ENCODE results near the gene TMEM198. TPM values are rescaled to one million over a fixed set of nuclear protein-coding genes. Genes with fewer than 3 reads are reported as not detected.

TMEM198 gene
- total RNA-seq, 1 donor from 2014 or later, result 2.5 TPM

DNA sequence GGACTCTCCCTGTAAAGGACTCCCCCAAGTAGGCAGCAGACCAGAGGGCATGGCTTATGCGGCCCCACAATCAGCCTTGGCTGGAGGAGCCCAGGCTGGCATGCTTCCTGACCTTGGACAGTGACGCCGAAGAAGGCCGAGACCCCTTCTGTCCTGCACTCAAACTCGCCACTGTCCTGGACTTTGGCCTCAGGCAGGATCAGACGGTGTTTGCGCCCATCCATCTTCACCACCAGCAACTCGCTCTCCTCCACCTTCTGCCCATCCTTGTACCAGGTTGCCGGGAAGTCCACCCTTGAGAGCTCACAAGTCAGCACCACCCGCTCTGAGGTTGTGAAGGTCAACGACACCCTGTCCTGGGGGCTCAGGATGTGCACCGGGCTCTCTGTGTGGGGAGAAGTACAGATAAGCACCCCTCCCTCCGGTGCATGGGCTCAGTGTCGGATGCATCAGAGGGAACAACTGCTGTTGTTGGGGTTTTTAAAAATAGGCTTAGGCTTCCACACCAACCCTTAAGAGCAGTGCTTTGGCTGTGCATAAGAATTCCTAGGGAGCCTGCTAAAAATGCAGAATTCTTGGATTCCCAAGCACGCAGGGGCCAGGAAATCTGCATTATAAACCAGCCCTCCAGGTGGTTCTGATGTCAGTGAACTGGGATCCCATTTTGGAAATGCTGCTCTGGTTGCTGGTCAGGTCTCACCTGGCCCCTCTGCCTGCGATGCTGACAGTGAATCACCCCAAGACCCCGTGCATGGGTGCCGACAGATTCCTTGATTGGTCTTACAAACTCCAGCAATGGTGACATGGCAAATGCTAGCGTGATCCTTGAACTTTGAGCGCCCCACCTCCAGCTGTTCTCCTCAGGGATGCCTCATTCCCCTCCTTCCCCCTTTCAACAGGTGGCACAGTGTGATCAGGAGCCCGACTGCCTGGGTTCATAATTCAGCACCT lies 21.6 kb downstream of the TMEM198 start:
- Histone ChIP-seq H3K9me3 (replicated peaks) (no peaks in the 10 kb centered on the region), H3K27ac (replicated peaks) (no peak overlapping the region), H3K4me1 (peaks cover 40% of the 10 kb centered on the region), H3K27me3 (ENCODE audit: low read depth) (peaks cover 5% of the 10 kb centered on the region), H3K4me3 (no peak overlapping the region), H3K36me3 (peaks cover 49% of the 10 kb centered on the region)
- no peak for DNase-seq
- intact Hi-C loops (cut with micrococcal nuclease), result no loop called here
- TF ChIP-seq, protein P1, sequence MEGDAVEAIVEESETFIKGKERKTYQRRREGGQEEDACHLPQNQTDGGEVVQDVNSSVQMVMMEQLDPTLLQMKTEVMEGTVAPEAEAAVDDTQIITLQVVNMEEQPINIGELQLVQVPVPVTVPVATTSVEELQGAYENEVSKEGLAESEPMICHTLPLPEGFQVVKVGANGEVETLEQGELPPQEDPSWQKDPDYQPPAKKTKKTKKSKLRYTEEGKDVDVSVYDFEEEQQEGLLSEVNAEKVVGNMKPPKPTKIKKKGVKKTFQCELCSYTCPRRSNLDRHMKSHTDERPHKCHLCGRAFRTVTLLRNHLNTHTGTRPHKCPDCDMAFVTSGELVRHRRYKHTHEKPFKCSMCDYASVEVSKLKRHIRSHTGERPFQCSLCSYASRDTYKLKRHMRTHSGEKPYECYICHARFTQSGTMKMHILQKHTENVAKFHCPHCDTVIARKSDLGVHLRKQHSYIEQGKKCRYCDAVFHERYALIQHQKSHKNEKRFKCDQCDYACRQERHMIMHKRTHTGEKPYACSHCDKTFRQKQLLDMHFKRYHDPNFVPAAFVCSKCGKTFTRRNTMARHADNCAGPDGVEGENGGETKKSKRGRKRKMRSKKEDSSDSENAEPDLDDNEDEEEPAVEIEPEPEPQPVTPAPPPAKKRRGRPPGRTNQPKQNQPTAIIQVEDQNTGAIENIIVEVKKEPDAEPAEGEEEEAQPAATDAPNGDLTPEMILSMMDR (IDR thresholded peaks at IDR 0.05; ENCODE audit: borderline replicate concordance), result no peak

DNA sequence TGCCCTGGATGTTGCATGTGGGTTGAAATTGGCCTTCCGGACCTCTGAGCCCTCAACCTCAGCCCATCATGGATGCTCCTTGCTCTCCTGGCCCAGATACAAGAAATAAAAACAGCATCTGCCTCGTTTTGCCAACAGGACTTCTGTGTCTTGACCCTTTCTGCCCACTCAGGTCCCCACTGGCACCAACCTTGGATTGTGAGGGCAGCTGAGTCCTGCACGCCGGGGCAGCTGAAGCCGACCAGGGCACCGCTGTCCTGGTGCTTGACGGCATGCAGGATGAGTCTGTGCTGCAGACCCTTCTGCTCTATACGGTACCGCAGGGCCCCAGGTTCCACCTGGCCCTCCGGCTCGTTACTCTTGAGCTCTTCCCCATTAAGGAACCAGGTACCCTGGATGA lies 22.8 kb downstream of the TMEM198 start:
- H3K27me3 ChIP-seq (ENCODE audit: low read depth), result peaks cover 18% of the 10 kb centered on the region
- H3K36me3 ChIP-seq, result peaks cover 47% of the 10 kb centered on the region
- H3K4me3 ChIP-seq, result no peak overlapping the region
- no peaks in the 10 kb centered on the region for H3K9me3 ChIP-seq (replicated peaks)
- TF ChIP-seq, protein P1 (IDR thresholded peaks at IDR 0.05; ENCODE audit: borderline replicate concordance), result no peak
- no peak for DNase-seq
- intact Hi-C loops (cut with micrococcal nuclease), result no loop called here
- no peak overlapping the region for H3K27ac ChIP-seq (replicated peaks)
- H3K4me1 ChIP-seq, result peaks cover 41% of the 10 kb centered on the region

DNA sequence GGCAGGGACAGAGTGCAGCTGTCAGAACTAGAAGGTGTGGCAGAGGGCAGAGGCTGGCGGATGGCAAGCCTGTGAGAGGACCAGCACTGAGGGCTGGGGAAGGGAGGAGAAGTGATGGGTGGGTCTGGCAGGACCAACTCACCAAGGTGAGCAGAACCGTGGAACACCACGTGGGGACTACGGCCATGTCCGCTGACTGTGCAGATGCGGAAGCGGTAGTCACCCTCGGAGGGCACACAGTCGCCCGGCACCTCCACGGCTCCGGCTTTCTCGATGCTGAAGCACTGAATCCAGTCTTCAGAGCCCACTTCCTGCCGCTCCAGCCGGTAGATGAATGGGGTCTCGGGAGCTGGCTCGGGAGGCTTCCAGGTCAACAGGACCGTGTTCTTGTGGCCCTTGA lies 23.3 kb downstream of the TMEM198 start:
- TF ChIP-seq, protein P1 (IDR thresholded peaks at IDR 0.05; ENCODE audit: borderline replicate concordance), result no peak
- no peak overlapping the region for H3K4me3 ChIP-seq
- intact Hi-C loops (cut with micrococcal nuclease), result no loop called here
- H3K27me3 ChIP-seq (ENCODE audit: low read depth), result peaks cover 20% of the 10 kb centered on the region
- H3K27ac ChIP-seq (replicated peaks), result no peak overlapping the region
- no peaks in the 10 kb centered on the region for H3K9me3 ChIP-seq (replicated peaks)
- peaks cover 38% of the 10 kb centered on the region for H3K4me1 ChIP-seq
- DNase-seq, result no peak
- peaks cover 42% of the 10 kb centered on the region for H3K36me3 ChIP-seq

DNA sequence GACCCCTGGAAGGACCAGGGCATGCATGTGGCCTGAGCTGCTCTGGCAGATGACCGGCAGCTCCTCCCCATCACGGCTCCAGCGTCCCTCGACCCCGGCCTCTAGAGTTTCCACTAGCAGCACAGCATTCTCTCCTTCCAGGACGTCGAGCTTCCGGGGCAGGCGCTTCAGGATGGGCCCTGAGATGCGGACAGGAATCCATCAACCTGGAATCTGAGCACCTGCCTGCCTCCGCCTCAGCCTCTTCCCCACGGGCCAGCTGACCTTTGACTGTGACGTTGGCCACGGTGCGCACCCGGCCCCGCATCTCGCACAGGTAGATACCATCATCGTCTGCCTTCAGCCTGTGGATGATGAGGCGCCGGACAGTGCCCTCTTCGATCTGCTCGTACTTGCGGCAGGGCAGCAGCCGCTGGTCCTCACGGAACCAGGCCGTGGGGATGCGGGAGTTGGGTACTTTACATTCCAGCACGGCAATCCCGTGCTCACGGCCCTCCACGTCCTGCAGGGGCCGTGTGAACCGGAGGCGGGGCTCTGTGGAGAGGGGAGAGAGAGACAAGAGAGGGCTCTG lies 24.0 kb downstream of the TMEM198 start:
- H3K36me3 ChIP-seq, result peaks cover 34% of the 10 kb centered on the region
- TF ChIP-seq, protein P1 (IDR thresholded peaks at IDR 0.05; ENCODE audit: borderline replicate concordance), result no peak

DNA sequence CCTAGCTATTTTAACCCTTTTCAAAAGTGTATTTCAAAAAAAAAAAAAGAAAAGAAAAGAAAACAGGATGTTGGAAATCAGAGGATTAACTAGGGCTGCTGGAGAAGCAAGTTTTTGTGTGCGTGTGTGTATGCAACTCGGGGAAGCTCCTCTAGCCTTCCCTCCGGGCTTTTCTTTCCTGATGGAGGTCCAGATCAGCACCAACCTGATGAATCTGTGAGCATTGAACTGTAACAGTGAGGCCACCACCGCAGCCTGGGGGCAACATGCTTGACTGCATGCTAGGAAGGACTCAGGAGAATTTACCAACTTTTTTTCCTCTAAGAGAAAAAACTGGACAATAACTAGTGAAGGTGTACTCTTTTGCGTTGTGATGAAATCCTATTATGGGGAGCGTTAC lies 25.2 kb downstream of the TMEM198 start:
- H3K27me3 ChIP-seq (ENCODE audit: low read depth), result peaks cover 32% of the 10 kb centered on the region
- TF ChIP-seq, protein P1 (IDR thresholded peaks at IDR 0.05; ENCODE audit: borderline replicate concordance), result no peak
- H3K4me3 ChIP-seq, result no peak overlapping the region
- H3K4me1 ChIP-seq, result peaks cover 42% of the 10 kb centered on the region
- intact Hi-C loops (cut with micrococcal nuclease), result no loop called here
- H3K27ac ChIP-seq (replicated peaks), result no peak overlapping the region
- H3K36me3 ChIP-seq, result peaks cover 23% of the 10 kb centered on the region
- no peaks in the 10 kb centered on the region for H3K9me3 ChIP-seq (replicated peaks)
- DNase-seq, result no peak

More for the DNA sequence above, 24.0 kb downstream of the TMEM198 start:
- intact Hi-C loops (cut with micrococcal nuclease), result no loop called here
- no peak for DNase-seq
- no peaks in the 10 kb centered on the region for H3K9me3 ChIP-seq (replicated peaks)
- H3K4me1 ChIP-seq, result peaks cover 42% of the 10 kb centered on the region
- H3K27me3 ChIP-seq (ENCODE audit: low read depth), result peaks cover 27% of the 10 kb centered on the region
- no peak overlapping the region for H3K4me3 ChIP-seq
- no peak overlapping the region for H3K27ac ChIP-seq (replicated peaks)
